ENCODE results near the gene POLR1A.

POLR1A gene

GRCh38 chr2:86037795-86038192, 67.9 kb downstream of the POLR1A start:
- DNase-seq (ENCODE audit: low spot score), result no peak

GRCh38 chr2:86037141-86037794, 68.4 kb downstream of the POLR1A start:
- DNase-seq (ENCODE audit: low spot score), result peak; percentile 39

- no peak for DNase-seq (ENCODE audit: low spot score)
Measured at GRCh38 chr2:86036669-86037138, 69.0 kb downstream of the POLR1A start.

- peak; percentile 70 for DNase-seq (ENCODE audit: low spot score)
Measured at GRCh38 chr2:86035883-86036668, 69.6 kb downstream of the POLR1A start.

GRCh38 chr2:86035376-86035882, 70.3 kb downstream of the POLR1A start:
- no peak for DNase-seq (ENCODE audit: low spot score)

GRCh38 chr2:86033751-86034692, 71.7 kb downstream of the POLR1A start:
- DNase-seq (ENCODE audit: low spot score), result no peak

- DNase-seq (ENCODE audit: low spot score), result no peak
Measured at GRCh38 chr2:86032861-86033595, 72.7 kb downstream of the POLR1A start.

- DNase-seq (ENCODE audit: low spot score), result no peak
Measured at GRCh38 chr2:86031606-86032005, 74.1 kb downstream of the POLR1A start.

GRCh38 chr2:86031151-86031550, 74.5 kb downstream of the POLR1A start:
- no peak for DNase-seq (ENCODE audit: low spot score)

- DNase-seq (ENCODE audit: low spot score), result no peak
Measured at GRCh38 chr2:86029873-86030272, 75.8 kb downstream of the POLR1A start.

GRCh38 chr2:86028766-86029381, 76.8 kb downstream of the POLR1A start:
- DNase-seq (ENCODE audit: low spot score), result no peak

GRCh38 chr2:86027922-86028765, 77.5 kb downstream of the POLR1A start:
- DNase-seq (ENCODE audit: low spot score), result no peak

- no peak for DNase-seq (ENCODE audit: low spot score)
Measured at GRCh38 chr2:86027196-86027921, 78.3 kb downstream of the POLR1A start.

- DNase-seq (ENCODE audit: low spot score), result no peak
Measured at GRCh38 chr2:86026744-86027065, 79.0 kb downstream of the POLR1A start.

- no peak for DNase-seq (ENCODE audit: low spot score)
Measured at GRCh38 chr2:86025976-86026743, 79.5 kb downstream of the POLR1A start.

GRCh38 chr2:86025229-86025820, 80.4 kb downstream of the POLR1A start:
- DNase-seq (ENCODE audit: low spot score), result no peak

- no peak for DNase-seq (ENCODE audit: low spot score)
Measured at GRCh38 chr2:86023366-86023712, 82.3 kb downstream of the POLR1A start.

GRCh38 chr2:86022661-86023365, 82.9 kb downstream of the POLR1A start:
- DNase-seq (ENCODE audit: low spot score), result no peak

Data from CD4-positive, alpha-beta T cell treated with Interleukin-6 at 100 ng/mL for 8 hours (primary cell).